Keratinocyte (primary cell): ENCODE results near the gene CNTNAP2.

Experiments used
- EZH2 ChIP-seq: IDR thresholded peaks from one replicate; pipeline ENCODE4 v1.6.1; 2012; ENCODE audit warnings: inconsistent platforms, mild to moderate bottlenecking, low read length, moderate library complexity
- TF ChIP-seq, protein P1 (sequence below), 3 experiments: IDR thresholded peaks in 1 of 3; conservative IDR thresholded peaks in 1 of 3; optimal IDR thresholded peaks in 1 of 3; 2 replicates in 2 of 3; 3 replicates in 1 of 3; pipeline versions ENCODE3 to v1.5.1; 2011; ENCODE audit warnings: low read length in 3 of 3, mild to moderate bottlenecking in 3 of 3, moderate library complexity in 2 of 3, control low read depth in 1 of 3, inconsistent platforms in 1 of 3; ENCODE audit not compliant: insufficient read depth in 2 of 3; ENCODE audit errors: extremely low read depth in 1 of 3

- TF ChIP-seq, protein P1, sequence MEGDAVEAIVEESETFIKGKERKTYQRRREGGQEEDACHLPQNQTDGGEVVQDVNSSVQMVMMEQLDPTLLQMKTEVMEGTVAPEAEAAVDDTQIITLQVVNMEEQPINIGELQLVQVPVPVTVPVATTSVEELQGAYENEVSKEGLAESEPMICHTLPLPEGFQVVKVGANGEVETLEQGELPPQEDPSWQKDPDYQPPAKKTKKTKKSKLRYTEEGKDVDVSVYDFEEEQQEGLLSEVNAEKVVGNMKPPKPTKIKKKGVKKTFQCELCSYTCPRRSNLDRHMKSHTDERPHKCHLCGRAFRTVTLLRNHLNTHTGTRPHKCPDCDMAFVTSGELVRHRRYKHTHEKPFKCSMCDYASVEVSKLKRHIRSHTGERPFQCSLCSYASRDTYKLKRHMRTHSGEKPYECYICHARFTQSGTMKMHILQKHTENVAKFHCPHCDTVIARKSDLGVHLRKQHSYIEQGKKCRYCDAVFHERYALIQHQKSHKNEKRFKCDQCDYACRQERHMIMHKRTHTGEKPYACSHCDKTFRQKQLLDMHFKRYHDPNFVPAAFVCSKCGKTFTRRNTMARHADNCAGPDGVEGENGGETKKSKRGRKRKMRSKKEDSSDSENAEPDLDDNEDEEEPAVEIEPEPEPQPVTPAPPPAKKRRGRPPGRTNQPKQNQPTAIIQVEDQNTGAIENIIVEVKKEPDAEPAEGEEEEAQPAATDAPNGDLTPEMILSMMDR (optimal IDR thresholded peaks at IDR 0.05 in 1 of 3, IDR thresholded peaks at IDR 0.05 in 1 of 3, conservative IDR thresholded peaks at IDR 0.05 in 1 of 3; ENCODE audit: extremely low read depth in 1 of 3, insufficient read depth in 2 of 3, low read length in 3 of 3) = no peak
- no peak for TF ChIP-seq EZH2
Measured at GRCh38 chr7:148457310-148457921, 2340.8 kb downstream of the CNTNAP2 start.
